Measurements from ENCODE around the gene REPS1.
"Not testable (repeated sequence)": the region's sequence is repeated elsewhere in the genome, so short reads cannot be mapped to it uniquely, and the experiment has no call there.

The REPS1 gene

GRCh38 chr6:139006477-139006876 is 18.4 kb upstream of the REPS1 start:
- no peak for DNase-seq (ENCODE audit: low read depth)

- no peak for DNase-seq (ENCODE audit: low read depth)
Measured at GRCh38 chr6:139003751-139004150, 15.7 kb upstream of the REPS1 start.

GRCh38 chr6:138999949-139000725 is 12.1 kb upstream of the REPS1 start:
- DNase-seq (ENCODE audit: low read depth): no peak

- DNase-seq (ENCODE audit: low read depth): no peak
Measured at GRCh38 chr6:138997136-138997535, 9.1 kb upstream of the REPS1 start.

- DNase-seq (ENCODE audit: low read depth): no peak
Measured at GRCh38 chr6:138996524-138996923, 8.5 kb upstream of the REPS1 start.

GRCh38 chr6:138993410-138993809 is 5.4 kb upstream of the REPS1 start:
- DNase-seq (ENCODE audit: low read depth): not testable (repeated sequence)

- DNase-seq (ENCODE audit: low read depth): not testable (repeated sequence)
Measured at GRCh38 chr6:138992965-138993364, 4.9 kb upstream of the REPS1 start.

- DNase-seq (ENCODE audit: low read depth): no peak
Measured at GRCh38 chr6:138991206-138991605, 3.2 kb upstream of the REPS1 start.

- DNase-seq (ENCODE audit: low read depth): no peak
Measured at GRCh38 chr6:138989098-138989983, 1.3 kb upstream of the REPS1 start.

- DNase-seq (ENCODE audit: low read depth): no peak
Measured at GRCh38 chr6:138988469-138988834, 399 bp upstream of the REPS1 start.

- DNase-seq (ENCODE audit: low read depth): no peak
Measured at GRCh38 chr6:138987080-138987642, 892 bp downstream of the REPS1 start.

GRCh38 chr6:138986578-138986977 is 1.5 kb downstream of the REPS1 start:
- no peak for DNase-seq (ENCODE audit: low read depth)

GRCh38 chr6:138981416-138981815 is 6.6 kb downstream of the REPS1 start:
- no peak for DNase-seq (ENCODE audit: low read depth)

GRCh38 chr6:138979813-138980668 is 8.0 kb downstream of the REPS1 start:
- DNase-seq (ENCODE audit: low read depth): no peak

- no peak for DNase-seq (ENCODE audit: low read depth)
Measured at GRCh38 chr6:138979365-138979764, 8.7 kb downstream of the REPS1 start.

- DNase-seq (ENCODE audit: low read depth): no peak
Measured at GRCh38 chr6:138978229-138978628, 9.8 kb downstream of the REPS1 start.

GRCh38 chr6:138977646-138978167 is 10.3 kb downstream of the REPS1 start:
- no peak for DNase-seq (ENCODE audit: low read depth)

- DNase-seq (ENCODE audit: low read depth): no peak
Measured at GRCh38 chr6:138977242-138977641, 10.8 kb downstream of the REPS1 start.

GRCh38 chr6:138975815-138976214 is 12.2 kb downstream of the REPS1 start:
- no peak for DNase-seq (ENCODE audit: low read depth)

- DNase-seq (ENCODE audit: low read depth): no peak
Measured at GRCh38 chr6:138973466-138974153, 14.4 kb downstream of the REPS1 start.

- no peak for DNase-seq (ENCODE audit: low read depth)
Measured at GRCh38 chr6:138972226-138972665, 15.8 kb downstream of the REPS1 start.

All from activated T-helper 1 cell treated with Interleukin-2 at 50 U/mL for 16 hours (primary cell).